Upper lobe of left lung (tissue), 6 donors: Measurements from ENCODE around the gene PSMD8. TPM values are rescaled to one million over a fixed set of nuclear protein-coding genes. Genes with fewer than 3 reads are reported as not detected.

Experiments
- ATAC-seq, 2 donors: fragments of 200-7000 bp; cut with Tn5 transposase; one replicate each; pipeline ENCODE4 v1.9.1; 2022; ENCODE audit warnings: mild to moderate bottlenecking in 2 of 2, moderate library complexity in 2 of 2; ENCODE audit not compliant: low FRiP score in 2 of 2
- DNase-seq, 2 donors: peaks; one replicate each; pipeline ENCODE4 v3.0.0-alpha.2; 2019 to 2020
- H3K27ac ChIP-seq, 4 donors: fragments of 200-600 bp; sonication (generic); one replicate each; pipeline ENCODE4 v1.5.1; 2016 to 2019
- H3K27me3 ChIP-seq, 4 donors: fragments of 200-600 bp; sonication (generic); one replicate each; pipeline ENCODE4 v1.5.1; 2017 to 2019
- H3K36me3 ChIP-seq, 4 donors: fragments of 200-600 bp; sonication (generic); one replicate each; pipeline ENCODE4 v1.5.1; 2016 to 2019
- H3K4me1 ChIP-seq, 4 donors: fragments of 200-600 bp; sonication (generic); one replicate each; pipeline ENCODE4 v1.5.1; 2018 to 2019
- H3K4me3 ChIP-seq, 4 donors: fragments of 200-600 bp; sonication (generic); one replicate each; pipeline ENCODE4 v1.5.1; 2017 to 2019; ENCODE audit warnings: mild to moderate bottlenecking in 2 of 4, moderate library complexity in 1 of 4
- H3K9me3 ChIP-seq, 4 donors: fragments of 200-600 bp; sonication (generic); one replicate each; pipeline ENCODE4 v1.5.1; 2018 to 2019
- EP300 ChIP-seq, 4 donors: sonication (generic); formaldehyde crosslinking; IDR thresholded peaks; one replicate each; pipeline ENCODE4 v1.5.1; 2017; ENCODE audit warnings: antibody characterized with exemption in 4 of 4, control low read depth in 2 of 4
- POLR2A ChIP-seq, 4 donors: fragments of 450-650 bp; IDR thresholded peaks; one replicate each; pipeline ENCODE4 v1.5.1; 2016 to 2017; ENCODE audit warnings: antibody characterized with exemption in 4 of 4, mild to moderate bottlenecking in 2 of 4
- POLR2AphosphoS5 ChIP-seq, 2 donors: sonication (generic); formaldehyde crosslinking; IDR thresholded peaks; one replicate each; pipeline ENCODE4 v1.5.1; 2017; ENCODE audit warnings: antibody characterized with exemption in 2 of 2
- WGBS, 2 donors: methylation state at CpG; one replicate each; pipeline ENCODE4 v1.1.5; 2017 to 2018; 5-methylcytosine and 5-hydroxymethylcytosine counted together
- total RNA-seq, 6 donors: library from RNA; depleted of rRNA in 4 of 6; stranded (reverse); fragments of >200 nt in 4 of 6; gene quantifications; one replicate each; pipeline versions ENCODE4 v1.1.0 to v1.2.1, GENCODE V29; 2016 to 2021
- TF ChIP-seq, protein P1 (sequence below), 6 experiments: fragments of 450-650 bp in 4 of 6; fragments of 200-600 bp in 2 of 6; sonication (generic) in 2 of 6; IDR thresholded peaks; one replicate each; pipeline ENCODE4 v1.5.1; 2016 to 2019; ENCODE audit warnings: antibody characterized with exemption in 6 of 6
- donor health status: DM: no; HTN: no; CAD: no; lungs with moderate emphysema.
- donor health status: DM: no; HTN: yes; CAD: no; lungs with severe emphysema.

Gene PSMD8
- total RNA-seq, 6 donors from 2014 or later: 66.0 to 213 (median 121) TPM

DNA sequence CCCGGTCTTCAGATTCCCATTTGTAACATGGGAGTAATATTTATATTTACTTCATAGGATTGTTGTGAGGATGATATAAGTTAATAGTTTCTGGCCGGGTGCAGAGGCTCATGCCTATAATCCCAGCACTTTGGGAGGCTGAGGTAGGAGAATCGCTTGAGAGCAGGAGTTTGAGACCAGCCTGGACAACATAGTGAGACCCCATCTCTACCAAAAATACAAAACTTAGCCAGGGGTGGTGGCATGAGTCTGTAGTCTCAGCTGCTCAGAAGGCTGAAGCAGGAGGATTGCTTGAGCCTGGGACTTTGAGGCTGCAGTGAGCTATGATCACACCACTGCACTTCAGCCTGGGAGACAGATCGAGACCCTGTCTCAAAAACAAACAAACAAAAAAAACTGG is 27.5 kb upstream of the PSMD8 start:
- WGBS, 2 donors: 82% methylated on average over 4 of the region's 4 CpGs
- TF ChIP-seq EP300 (IDR thresholded peaks at IDR 0.05) (no peak), POLR2A (IDR thresholded peaks at IDR 0.05) (no peak), POLR2AphosphoS5 (IDR thresholded peaks at IDR 0.05) (no peak)
- TF ChIP-seq, protein P1, sequence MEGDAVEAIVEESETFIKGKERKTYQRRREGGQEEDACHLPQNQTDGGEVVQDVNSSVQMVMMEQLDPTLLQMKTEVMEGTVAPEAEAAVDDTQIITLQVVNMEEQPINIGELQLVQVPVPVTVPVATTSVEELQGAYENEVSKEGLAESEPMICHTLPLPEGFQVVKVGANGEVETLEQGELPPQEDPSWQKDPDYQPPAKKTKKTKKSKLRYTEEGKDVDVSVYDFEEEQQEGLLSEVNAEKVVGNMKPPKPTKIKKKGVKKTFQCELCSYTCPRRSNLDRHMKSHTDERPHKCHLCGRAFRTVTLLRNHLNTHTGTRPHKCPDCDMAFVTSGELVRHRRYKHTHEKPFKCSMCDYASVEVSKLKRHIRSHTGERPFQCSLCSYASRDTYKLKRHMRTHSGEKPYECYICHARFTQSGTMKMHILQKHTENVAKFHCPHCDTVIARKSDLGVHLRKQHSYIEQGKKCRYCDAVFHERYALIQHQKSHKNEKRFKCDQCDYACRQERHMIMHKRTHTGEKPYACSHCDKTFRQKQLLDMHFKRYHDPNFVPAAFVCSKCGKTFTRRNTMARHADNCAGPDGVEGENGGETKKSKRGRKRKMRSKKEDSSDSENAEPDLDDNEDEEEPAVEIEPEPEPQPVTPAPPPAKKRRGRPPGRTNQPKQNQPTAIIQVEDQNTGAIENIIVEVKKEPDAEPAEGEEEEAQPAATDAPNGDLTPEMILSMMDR (IDR thresholded peaks at IDR 0.05): no peak
- no peaks in the 10 kb centered on the region for H3K36me3 ChIP-seq
- no peak for ATAC-seq
- H3K27ac ChIP-seq: no peak overlapping the region
- H3K4me3 ChIP-seq: no peak overlapping the region
- no peaks in the 10 kb centered on the region for H3K9me3 ChIP-seq
- H3K27me3 ChIP-seq: no peaks in the 10 kb centered on the region
- no peaks in the 10 kb centered on the region for H3K4me1 ChIP-seq
- no peak for DNase-seq

DNA sequence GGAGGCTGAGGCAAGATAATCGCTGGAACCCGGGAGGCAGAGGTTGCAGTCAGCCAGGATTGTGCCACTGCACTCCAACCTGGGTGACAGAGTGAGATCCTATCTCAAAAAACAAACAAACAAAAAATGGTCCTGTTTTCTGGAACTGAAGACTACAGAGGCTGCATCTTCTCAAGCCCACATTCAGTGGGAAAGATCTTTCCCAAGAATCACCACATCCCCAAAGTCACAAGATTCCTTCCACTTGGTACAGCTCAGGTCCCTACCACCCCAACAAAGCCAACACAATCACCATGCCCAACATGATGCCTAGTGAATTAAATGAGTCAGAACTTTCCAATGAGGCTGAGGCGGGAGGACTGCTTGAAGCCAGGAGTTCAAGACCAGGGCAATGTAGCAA is 23.5 kb upstream of the PSMD8 start:
- peaks cover 0 to 5% (median 0%) of the 10 kb centered on the region in 4 donors for H3K27me3 ChIP-seq
- H3K4me1 ChIP-seq: no peaks in the 10 kb centered on the region
- no peak overlapping the region for H3K4me3 ChIP-seq
- no peaks in the 10 kb centered on the region for H3K9me3 ChIP-seq
- H3K27ac ChIP-seq: no peak overlapping the region
- ATAC-seq (no peak), DNase-seq (no peak)
- H3K36me3 ChIP-seq: no peaks in the 10 kb centered on the region
- 74 to 78% methylated on average over 3 of the region's 3 CpGs for WGBS, 2 donors
- TF ChIP-seq, protein P1 (IDR thresholded peaks at IDR 0.05): no peak

DNA sequence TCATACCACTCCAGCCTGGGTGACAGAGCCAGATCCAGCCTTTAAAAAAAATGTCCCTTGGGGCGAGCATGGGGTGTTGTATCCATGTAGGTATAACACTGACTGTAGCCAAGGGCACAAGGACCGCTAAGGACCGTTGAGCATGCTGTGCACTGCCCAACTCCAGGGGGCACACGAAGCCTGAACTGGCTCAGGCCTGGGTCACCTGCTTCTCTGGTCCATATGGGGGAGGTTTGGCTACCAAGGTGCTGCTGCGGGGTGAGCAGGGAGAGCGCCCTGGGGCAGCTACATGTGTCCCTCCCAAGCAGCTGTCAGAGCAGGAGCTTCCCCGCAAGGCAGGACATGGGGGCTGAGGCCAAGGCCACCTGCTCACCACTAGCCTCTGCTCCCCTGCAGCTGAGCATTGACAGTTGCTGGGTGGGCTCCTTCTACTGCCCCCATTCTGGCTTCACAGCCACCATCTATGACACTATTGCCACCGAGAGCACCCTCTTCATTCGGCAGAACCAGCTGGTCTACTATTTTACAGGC is 22.4 kb upstream of the PSMD8 start:
- Histone ChIP-seq H3K27ac (no peak overlapping the region), H3K9me3 (no peaks in the 10 kb centered on the region), H3K4me1 (no peaks in the 10 kb centered on the region), H3K36me3 (no peaks in the 10 kb centered on the region), H3K4me3 (no peak overlapping the region), H3K27me3 (peaks cover 0 to 5% (median 0%) of the 10 kb centered on the region in 4 donors)
- TF ChIP-seq, protein P1 (IDR thresholded peaks at IDR 0.05): no peak
- TF ChIP-seq POLR2A (IDR thresholded peaks at IDR 0.05) (no peak), EP300 (IDR thresholded peaks at IDR 0.05) (no peak), POLR2AphosphoS5 (IDR thresholded peaks at IDR 0.05) (no peak)
- ATAC-seq (no peak), DNase-seq (no peak)
- 82 to 85% methylated on average over 3 to 4 of the region's 9 CpGs for WGBS, 2 donors

DNA sequence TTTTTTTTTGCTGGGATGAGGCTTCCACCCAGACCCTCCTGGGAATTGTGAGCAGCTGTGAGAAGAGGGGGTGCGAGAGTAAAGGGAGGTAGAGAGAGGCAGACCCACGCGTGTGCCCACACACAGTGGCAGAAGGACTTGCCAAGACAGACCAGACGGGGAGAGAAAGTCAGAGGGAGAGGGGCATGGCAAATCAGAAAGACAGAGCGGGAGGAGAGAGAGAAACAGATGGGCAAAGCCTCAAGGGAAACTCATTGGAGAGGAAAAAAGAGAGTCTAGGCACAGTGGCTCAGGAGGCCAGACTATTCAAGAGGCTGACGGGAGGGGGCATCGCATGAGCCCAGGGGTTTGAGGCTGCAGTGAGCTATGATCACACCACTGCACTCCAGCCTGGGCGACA is 21.8 kb upstream of the PSMD8 start:
- H3K9me3 ChIP-seq: no peaks in the 10 kb centered on the region
- 71 to 85% methylated on average over 7 to 8 of the region's 8 CpGs for WGBS, 2 donors
- no peak overlapping the region for H3K4me3 ChIP-seq
- no peak for TF ChIP-seq EP300 (IDR thresholded peaks at IDR 0.05)
- TF ChIP-seq POLR2A (IDR thresholded peaks at IDR 0.05): no peak
- TF ChIP-seq, protein P1 (IDR thresholded peaks at IDR 0.05): no peak
- no peak for TF ChIP-seq POLR2AphosphoS5 (IDR thresholded peaks at IDR 0.05)
- peaks cover 0 to 5% (median 0%) of the 10 kb centered on the region in 4 donors for H3K27me3 ChIP-seq
- H3K27ac ChIP-seq: no peak overlapping the region
- DNase-seq (no peak), ATAC-seq (no peak)
- H3K36me3 ChIP-seq: no peaks in the 10 kb centered on the region
- H3K4me1 ChIP-seq: no peaks in the 10 kb centered on the region
